Measurements from ENCODE around the gene PEA15. TPM values are rescaled to one million over a fixed set of nuclear protein-coding genes. Genes with fewer than 3 reads are reported as not detected.

PEA15 gene
- total and polyA plus RNA-seq, 9 of the 15 experiments (the other 6 are each of a cell fraction or from before 2014, with no cell fraction given) = 8.2 to 175 (median 35.4) TPM

DNA sequence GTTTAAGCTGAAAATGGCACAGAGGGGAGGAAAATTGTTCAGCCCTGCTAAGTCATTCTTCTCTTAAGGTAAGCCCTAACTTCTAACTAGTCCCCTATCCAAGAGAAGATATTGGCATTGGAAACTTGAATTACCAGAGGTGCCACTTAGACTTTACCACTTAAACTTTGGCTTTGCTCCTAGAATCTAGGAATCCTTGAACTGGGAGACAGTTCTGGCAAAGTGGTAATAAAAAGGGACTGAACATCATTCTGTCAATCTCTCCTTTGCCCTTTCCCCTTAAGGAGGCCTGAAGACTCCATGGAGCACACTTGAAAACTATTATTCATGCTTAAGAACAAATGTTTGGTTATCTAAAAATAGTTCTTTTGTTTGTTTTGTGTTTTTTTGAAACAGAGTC is 45.3 kb upstream of the PEA15 start:
- no peaks in the 10 kb centered on the region for H3K9me1 ChIP-seq (ENCODE audit: control insufficient read depth, insufficient read depth, low read length)
- no peak overlapping the region for H3K4me3 ChIP-seq
- intact Hi-C loops (cut with micrococcal nuclease) = loop anchor here (5.0 kb wide), 1 partner anchor 113 kb away; no protein-coding TSS in a partner anchor
- FAIRE-seq (no peak), DNase-seq (ENCODE audit: extremely low read depth in 1 of 4, low spot score in 3 of 4) (no peak), ATAC-seq (no peak)
- no peaks in the 10 kb centered on the region for H3K79me2 ChIP-seq (ENCODE audit: control insufficient read depth, insufficient read depth, low read length)
- no peaks in the 10 kb centered on the region for H3K36me3 ChIP-seq (ENCODE audit: control insufficient read depth, insufficient read depth, low read length)
- ChIA-PET POLR2A (no interaction called here), CTCF (ENCODE audit: low intra/inter-chr PET ratio) (no interaction called here)
- no peak overlapping the region for H2AFZ ChIP-seq (ENCODE audit: low read depth, low read length)
- in situ Hi-C loops (cut with MboI) = no loop called here
- H3K9ac ChIP-seq (ENCODE audit: insufficient read depth in 1 of 2, low read depth in 2 of 2, low read length in 2 of 2) = no peak overlapping the region
- no peaks in the 10 kb centered on the region for H3K9me3 ChIP-seq (replicated peaks; ENCODE audit: control insufficient read depth, insufficient read depth, low read depth, low read length)
- H3K4me1 ChIP-seq (replicated peaks in 1 of 2; ENCODE audit: control insufficient read depth in 2 of 2, insufficient read depth in 2 of 2, low read length in 2 of 2) = peaks cover 0 to 9% of the 10 kb centered on the region in 2 experiments; a peak in 3 of 5 replicates
- H3K27ac ChIP-seq (ENCODE audit: extremely low read depth, low read depth, low read length) = no peak overlapping the region
- no peak overlapping the region for H3K4me2 ChIP-seq (ENCODE audit: insufficient read depth, low read length)
- no peaks in the 10 kb centered on the region for H4K20me1 ChIP-seq (replicated peaks; ENCODE audit: control insufficient read depth, insufficient read depth, low read length)
- BruUV-seq (replicated peaks) = no TSS peak
- peaks cover 5 to 24% of the 10 kb centered on the region in 2 experiments; a peak in 3 of 5 replicates for H3K27me3 ChIP-seq (ENCODE audit: control insufficient read depth in 2 of 2, insufficient read depth in 2 of 2, low read length in 2 of 2)
- TF ChIP-seq, protein P1, sequence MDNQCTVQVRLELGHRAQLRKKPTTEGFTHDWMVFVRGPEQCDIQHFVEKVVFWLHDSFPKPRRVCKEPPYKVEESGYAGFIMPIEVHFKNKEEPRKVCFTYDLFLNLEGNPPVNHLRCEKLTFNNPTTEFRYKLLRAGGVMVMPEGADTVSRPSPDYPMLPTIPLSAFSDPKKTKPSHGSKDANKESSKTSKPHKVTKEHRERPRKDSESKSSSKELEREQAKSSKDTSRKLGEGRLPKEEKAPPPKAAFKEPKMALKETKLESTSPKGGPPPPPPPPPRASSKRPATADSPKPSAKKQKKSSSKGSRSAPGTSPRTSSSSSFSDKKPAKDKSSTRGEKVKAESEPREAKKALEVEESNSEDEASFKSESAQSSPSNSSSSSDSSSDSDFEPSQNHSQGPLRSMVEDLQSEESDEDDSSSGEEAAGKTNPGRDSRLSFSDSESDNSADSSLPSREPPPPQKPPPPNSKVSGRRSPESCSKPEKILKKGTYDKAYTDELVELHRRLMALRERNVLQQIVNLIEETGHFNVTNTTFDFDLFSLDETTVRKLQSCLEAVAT (IDR thresholded peaks at IDR 0.05) = no peak
- TF ChIP-seq STAT5B (CRISPR knock-in tag; IDR thresholded peaks at IDR 0.05) (no peak), ZNF778 (CRISPR knock-in tag; IDR thresholded peaks at IDR 0.05) (no peak), FIP1L1 (IDR thresholded peaks at IDR 0.05; ENCODE audit: low read depth, low read length, poor library complexity, severe bottlenecking) (no peak), MED1 (CRISPR knock-in tag; IDR thresholded peaks at IDR 0.05; ENCODE audit: borderline replicate concordance) (no peak), BCOR (IDR thresholded peaks at IDR 0.05) (no peak), CXXC5 (CRISPR knock-in tag; IDR thresholded peaks at IDR 0.05) (no peak), PRPF4 (IDR thresholded peaks at IDR 0.05; ENCODE audit: insufficient read depth, low read depth, low read length, poor library complexity, severe bottlenecking) (no peak), SMAD1 (IDR thresholded peaks at IDR 0.05; ENCODE audit: low read depth, low read length, partially characterized antibody) (no peak), CBX1 (IDR thresholded peaks at IDR 0.05; ENCODE audit: low read depth) (no peak)
- TF ChIP-seq, protein P2, sequence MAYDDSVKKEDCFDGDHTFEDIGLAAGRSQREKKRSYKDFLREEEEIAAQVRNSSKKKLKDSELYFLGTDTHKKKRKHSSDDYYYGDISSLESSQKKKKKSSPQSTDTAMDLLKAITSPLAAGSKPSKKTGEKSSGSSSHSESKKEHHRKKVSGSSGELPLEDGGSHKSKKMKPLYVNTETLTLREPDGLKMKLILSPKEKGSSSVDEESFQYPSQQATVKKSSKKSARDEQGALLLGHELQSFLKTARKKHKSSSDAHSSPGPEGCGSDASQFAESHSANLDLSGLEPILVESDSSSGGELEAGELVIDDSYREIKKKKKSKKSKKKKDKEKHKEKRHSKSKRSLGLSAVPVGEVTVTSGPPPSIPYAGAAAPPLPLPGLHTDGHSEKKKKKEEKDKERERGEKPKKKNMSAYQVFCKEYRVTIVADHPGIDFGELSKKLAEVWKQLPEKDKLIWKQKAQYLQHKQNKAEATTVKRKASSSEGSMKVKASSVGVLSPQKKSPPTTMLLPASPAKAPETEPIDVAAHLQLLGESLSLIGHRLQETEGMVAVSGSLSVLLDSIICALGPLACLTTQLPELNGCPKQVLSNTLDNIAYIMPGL (CRISPR knock-in tag; IDR thresholded peaks at IDR 0.05) = no peak
- TF ChIP-seq, protein P3, sequence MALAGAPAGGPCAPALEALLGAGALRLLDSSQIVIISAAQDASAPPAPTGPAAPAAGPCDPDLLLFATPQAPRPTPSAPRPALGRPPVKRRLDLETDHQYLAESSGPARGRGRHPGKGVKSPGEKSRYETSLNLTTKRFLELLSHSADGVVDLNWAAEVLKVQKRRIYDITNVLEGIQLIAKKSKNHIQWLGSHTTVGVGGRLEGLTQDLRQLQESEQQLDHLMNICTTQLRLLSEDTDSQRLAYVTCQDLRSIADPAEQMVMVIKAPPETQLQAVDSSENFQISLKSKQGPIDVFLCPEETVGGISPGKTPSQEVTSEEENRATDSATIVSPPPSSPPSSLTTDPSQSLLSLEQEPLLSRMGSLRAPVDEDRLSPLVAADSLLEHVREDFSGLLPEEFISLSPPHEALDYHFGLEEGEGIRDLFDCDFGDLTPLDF (CRISPR knock-in tag; IDR thresholded peaks at IDR 0.05) = no peak
